Neural progenitor cell (in vitro differentiated cells): Measurements from ENCODE around the gene TMC8. TPM values are rescaled to one million over a fixed set of nuclear protein-coding genes. Genes with fewer than 3 reads are reported as not detected.
"Not testable (repeated sequence)": the region's sequence is repeated elsewhere in the genome, so short reads cannot be mapped to it uniquely, and the experiment has no call there.

Source experiments
- DNase-seq: peaks from one replicate; pipeline ENCODE4 v3.0.0-alpha.2; 2016; ENCODE audit warnings: low spot score
- H2AFZ ChIP-seq: fragments of 200-600 bp; sonication (generic); replicated peaks from 2 replicates; pipeline ENCODE4 v1.6.1; 2016; ENCODE audit warnings: antibody characterized with exemption
- H3F3A ChIP-seq: fragments of 200-600 bp; sonication (generic); 2 replicates; pipeline ENCODE4 v1.6.1; 2016; ENCODE audit warnings: antibody characterized with exemption, low read depth
- H3K27ac ChIP-seq: fragments of 200-600 bp; sonication (generic); 2 replicates; pipeline ENCODE4 v1.5.1; 2016; ENCODE audit warnings: mild to moderate bottlenecking
- H3K27me3 ChIP-seq: fragments of 200-600 bp; sonication (generic); 2 replicates; pipeline ENCODE4 v1.6.1; 2016; ENCODE audit warnings: mild to moderate bottlenecking, moderate library complexity
- H3K36me3 ChIP-seq: fragments of 200-600 bp; sonication (generic); 2 replicates; pipeline ENCODE4 v1.5.1; 2016
- H3K4me1 ChIP-seq: fragments of 200-600 bp; sonication (generic); 2 replicates; pipeline ENCODE4 v1.6.1; 2016; ENCODE audit warnings: mixed run types
- H3K4me2 ChIP-seq: fragments of 200-600 bp; sonication (generic); 2 replicates; pipeline ENCODE4 v1.6.1; 2016
- H3K4me3 ChIP-seq: fragments of 200-600 bp; sonication (generic); 2 replicates; pipeline ENCODE4 v1.5.1; 2016
- H3K79me2 ChIP-seq: fragments of 200-600 bp; sonication (generic); 2 replicates; pipeline ENCODE4 v1.6.1; 2016; ENCODE audit warnings: low read depth
- H3K9ac ChIP-seq: fragments of 200-600 bp; sonication (generic); 2 replicates; pipeline ENCODE4 v1.6.1; 2016
- H3K9me3 ChIP-seq: fragments of 200-600 bp; sonication (generic); 2 replicates; pipeline ENCODE4 v1.5.1; 2016; ENCODE audit warnings: low read depth
- H4K20me1 ChIP-seq: fragments of 200-600 bp; sonication (generic); 2 replicates; pipeline ENCODE4 v1.6.1; 2016; ENCODE audit warnings: low read depth
- H3K27ac Mint-ChIP-seq: 3 replicates; pipeline ENCODE4 v1.8.0; 2021; ENCODE audit warnings: mixed read lengths
- H3K27me3 Mint-ChIP-seq: 2 replicates; pipeline ENCODE4 v1.8.0; 2022; ENCODE audit warnings: low read depth, mild to moderate bottlenecking, inconsistent platforms, moderate library complexity, mixed read lengths; ENCODE audit not compliant: insufficient read depth
- H3K36me3 Mint-ChIP-seq: 3 replicates; pipeline ENCODE4 v1.8.0; 2021; ENCODE audit warnings: mixed read lengths
- H3K4me1 Mint-ChIP-seq: 3 replicates; pipeline ENCODE4 v1.8.0; 2021; ENCODE audit warnings: mixed read lengths
- H3K4me3 Mint-ChIP-seq: 3 replicates; pipeline ENCODE4 v1.8.0; 2021; ENCODE audit warnings: mild to moderate bottlenecking, moderate library complexity, mixed read lengths
- H3K9me3 Mint-ChIP-seq: 3 replicates; pipeline ENCODE4 v1.8.0; 2020; ENCODE audit warnings: mixed read lengths
- CTCF ChIP-seq: fragments of 200-600 bp; sonication (generic); IDR thresholded peaks from 2 replicates; pipeline ENCODE4 v1.5.1; 2017; ENCODE audit warnings: antibody characterized with exemption, mild to moderate bottlenecking
- EZH2 ChIP-seq: fragments of 200-600 bp; sonication (generic); IDR thresholded peaks from 2 replicates; pipeline ENCODE4 v1.6.1; 2017; ENCODE audit warnings: antibody characterized with exemption, mild to moderate bottlenecking, moderate library complexity
- EZH2phosphoT487 ChIP-seq: fragments of 200-600 bp; sonication (generic); IDR thresholded peaks from 2 replicates; pipeline ENCODE4 v1.6.1; 2017; ENCODE audit warnings: antibody characterized with exemption
- total RNA-seq: library from RNA; depleted of rRNA; stranded (reverse); fragments of >200 nt; gene quantifications from 2 replicates; pipeline ENCODE4 v1.2.3, GENCODE V29; 2015; ENCODE audit warnings: low replicate concordance

Gene TMC8
- total RNA-seq, 1 donor from 2014 or later = not detected

GRCh38 chr17:78135858-78136500 lies 5.4 kb downstream of the TMC8 start:
- Histone ChIP-seq H3K9ac (no peak overlapping the region), H3K4me1 (peaks cover 4% of the 10 kb centered on the region), H2AFZ (no peak overlapping the region), H3K27ac (no peak overlapping the region), H3K4me3 (no peak overlapping the region), H3K27me3 (peaks cover 44% of the 10 kb centered on the region), H3K4me2 (no peak overlapping the region), H4K20me1 (no peaks in the 10 kb centered on the region), H3K36me3 (no peaks in the 10 kb centered on the region), H3K9me3 (no peaks in the 10 kb centered on the region), H3F3A (peaks cover 20% of the 10 kb centered on the region), H3K79me2 (no peaks in the 10 kb centered on the region)
- H3K4me3 Mint-ChIP-seq = peak overlapping the region; percentile 31
- no peak for DNase-seq
- no peaks in the 10 kb centered on the region for H3K36me3 Mint-ChIP-seq
- H3K9me3 Mint-ChIP-seq = no peaks in the 10 kb centered on the region
- H3K4me1 Mint-ChIP-seq = peaks cover 4% of the 10 kb centered on the region
- H3K27me3 Mint-ChIP-seq = peaks cover 21% of the 10 kb centered on the region
- peak overlapping the region; percentile 82 for H3K27ac Mint-ChIP-seq
- no peak for TF ChIP-seq EZH2

GRCh38 chr17:78137392-78138203 lies 7.0 kb downstream of the TMC8 start:
- Mint-ChIP-seq H3K9me3 (no peaks in the 10 kb centered on the region), H3K36me3 (no peaks in the 10 kb centered on the region)

GRCh38 chr17:78138204-78139060 lies 7.9 kb downstream of the TMC8 start:
- Mint-ChIP-seq H3K4me1 (peaks cover 13% of the 10 kb centered on the region), H3K9me3 (no peaks in the 10 kb centered on the region), H3K4me3 (no peak overlapping the region), H3K27ac (no peak overlapping the region), H3K27me3 (peaks cover 20% of the 10 kb centered on the region), H3K36me3 (no peaks in the 10 kb centered on the region)
- Histone ChIP-seq H3K4me2 (no peak overlapping the region), H3K4me3 (no peak overlapping the region), H4K20me1 (no peaks in the 10 kb centered on the region), H3F3A (peaks cover 24% of the 10 kb centered on the region), H3K9ac (no peak overlapping the region), H3K27ac (no peak overlapping the region), H3K9me3 (no peaks in the 10 kb centered on the region), H3K36me3 (no peaks in the 10 kb centered on the region), H2AFZ (no peak overlapping the region), H3K4me1 (no peaks in the 10 kb centered on the region), H3K27me3 (peaks cover 28% of the 10 kb centered on the region), H3K79me2 (no peaks in the 10 kb centered on the region)
- no peak for DNase-seq
- TF ChIP-seq EZH2phosphoT487 (no peak), CTCF (no peak), EZH2 (no peak)

More at GRCh38 chr17:78137392-78138203, 7.0 kb downstream of the TMC8 start:
- Histone ChIP-seq H3K4me3 (no peak overlapping the region), H4K20me1 (no peaks in the 10 kb centered on the region), H3K9me3 (no peaks in the 10 kb centered on the region), H3F3A (peaks cover 24% of the 10 kb centered on the region), H3K9ac (no peak overlapping the region), H2AFZ (no peak overlapping the region), H3K27ac (no peak overlapping the region), H3K79me2 (no peaks in the 10 kb centered on the region), H3K4me2 (no peak overlapping the region), H3K4me1 (no peaks in the 10 kb centered on the region), H3K36me3 (no peaks in the 10 kb centered on the region), H3K27me3 (peaks cover 36% of the 10 kb centered on the region)
- no peak overlapping the region for H3K27ac Mint-ChIP-seq
- peaks cover 20% of the 10 kb centered on the region for H3K27me3 Mint-ChIP-seq
- DNase-seq = no peak
- H3K4me3 Mint-ChIP-seq = no peak overlapping the region
- peaks cover 11% of the 10 kb centered on the region for H3K4me1 Mint-ChIP-seq
- TF ChIP-seq CTCF (peak; percentile 49), EZH2 (no peak), EZH2phosphoT487 (no peak)

GRCh38 chr17:78139861-78140168 lies 9.2 kb downstream of the TMC8 start:
- not testable (repeated sequence) for H3K4me2 ChIP-seq

More at GRCh38 chr17:78139861-78140168, 9.2 kb downstream of the TMC8 start:
- not testable (repeated sequence) for H3K9ac ChIP-seq, H3K4me3 ChIP-seq, H2AFZ ChIP-seq, H3K36me3 ChIP-seq, H3K36me3 Mint-ChIP-seq, H3K4me3 Mint-ChIP-seq, H3K9me3 ChIP-seq, H3K9me3 Mint-ChIP-seq, H3K27ac ChIP-seq, H3K79me2 ChIP-seq, H4K20me1 ChIP-seq, H3K4me1 ChIP-seq, H3K27ac Mint-ChIP-seq, DNase-seq
- H3F3A ChIP-seq = peaks cover 24% of the 10 kb centered on the region
- Mint-ChIP-seq H3K27me3 (peaks cover 12% of the 10 kb centered on the region), H3K4me1 (peaks cover 18% of the 10 kb centered on the region)
- peaks cover 14% of the 10 kb centered on the region for H3K27me3 ChIP-seq
